Activated naive CD8-positive, alpha-beta T cell treated with anti-CD3 and anti-CD28 coated beads for 36 hours (primary cell): ENCODE data around the gene KCNQ2. TPM values are rescaled to one million over a fixed set of nuclear protein-coding genes. Genes with fewer than 3 reads are reported as not detected.
A peak's percentile ranks its signal among the peaks of the same experiment; 100 is the strongest.

Source experiments
- DNase-seq: peaks from one replicate; pipeline ENCODE4 v3.0.0; 2021
- H3K27ac Mint-ChIP-seq: one replicate; pipeline ENCODE4 v1.8.0; 2022; ENCODE audit warnings: mild to moderate bottlenecking, moderate library complexity, mixed read lengths
- H3K27me3 Mint-ChIP-seq: one replicate; pipeline ENCODE4 v1.8.0; 2022; ENCODE audit warnings: mild to moderate bottlenecking, mixed read lengths
- H3K36me3 Mint-ChIP-seq: one replicate; pipeline ENCODE4 v1.8.0; 2021; ENCODE audit warnings: mild to moderate bottlenecking, mixed read lengths
- H3K4me1 Mint-ChIP-seq: one replicate; pipeline ENCODE4 v1.8.0; 2021; ENCODE audit warnings: mixed read lengths
- H3K4me3 Mint-ChIP-seq: one replicate; pipeline ENCODE4 v1.8.0; 2022; ENCODE audit warnings: mild to moderate bottlenecking, moderate library complexity, mixed read lengths
- H3K9me3 Mint-ChIP-seq: one replicate; pipeline ENCODE4 v1.8.0; 2022; ENCODE audit warnings: mixed read lengths
- total RNA-seq, 2 experiments: library from RNA; stranded (reverse); gene quantifications; one replicate each; pipeline ENCODE4 v1.2.3, GENCODE V29; 2021

The KCNQ2 gene
- total RNA-seq, 2 experiments from 2014 or later, result 0.19 TPM; not detected in 1

- Mint-ChIP-seq H3K36me3 (no peaks in the 10 kb centered on the region), H3K27me3 (peaks cover 21% of the 10 kb centered on the region), H3K4me1 (peaks cover 4% of the 10 kb centered on the region), H3K9me3 (no peaks in the 10 kb centered on the region), H3K27ac (no peak overlapping the region), H3K4me3 (no peak overlapping the region)
- no peak for DNase-seq
These were observed 24.9 kb upstream of the KCNQ2 start for GRCh38 chr20:63497138-63497945.

GRCh38 chr20:63496596-63497120 is 24.2 kb upstream of the KCNQ2 start:
- peaks cover 22% of the 10 kb centered on the region for H3K27me3 Mint-ChIP-seq
- no peak for DNase-seq

GRCh38 chr20:63495741-63496595 is 23.5 kb upstream of the KCNQ2 start:
- H3K27ac Mint-ChIP-seq, result no peak overlapping the region
- H3K9me3 Mint-ChIP-seq, result no peaks in the 10 kb centered on the region
- peak; percentile 71 for DNase-seq
- no peak overlapping the region for H3K4me3 Mint-ChIP-seq
- H3K27me3 Mint-ChIP-seq, result peaks cover 26% of the 10 kb centered on the region
- H3K4me1 Mint-ChIP-seq, result peaks cover 4% of the 10 kb centered on the region
- no peaks in the 10 kb centered on the region for H3K36me3 Mint-ChIP-seq

More at GRCh38 chr20:63496596-63497120, 24.2 kb upstream of the KCNQ2 start:
- no peaks in the 10 kb centered on the region for H3K9me3 Mint-ChIP-seq
- no peaks in the 10 kb centered on the region for H3K36me3 Mint-ChIP-seq
- H3K4me3 Mint-ChIP-seq, result no peak overlapping the region
- H3K27ac Mint-ChIP-seq, result no peak overlapping the region
- H3K4me1 Mint-ChIP-seq, result peaks cover 4% of the 10 kb centered on the region

- no peaks in the 10 kb centered on the region for H3K9me3 Mint-ChIP-seq
- H3K4me1 Mint-ChIP-seq, result peaks cover 4% of the 10 kb centered on the region
- no peak overlapping the region for H3K4me3 Mint-ChIP-seq
- H3K27me3 Mint-ChIP-seq, result peaks cover 32% of the 10 kb centered on the region
- no peak overlapping the region for H3K27ac Mint-ChIP-seq
- no peaks in the 10 kb centered on the region for H3K36me3 Mint-ChIP-seq
- DNase-seq, result no peak
These were observed 22.8 kb upstream of the KCNQ2 start for GRCh38 chr20:63495167-63495720.

GRCh38 chr20:63494420-63495166 is 22.1 kb upstream of the KCNQ2 start:
- Mint-ChIP-seq H3K36me3 (no peaks in the 10 kb centered on the region), H3K27me3 (peaks cover 39% of the 10 kb centered on the region), H3K9me3 (no peaks in the 10 kb centered on the region), H3K27ac (no peak overlapping the region), H3K4me3 (no peak overlapping the region), H3K4me1 (peaks cover 4% of the 10 kb centered on the region)
- no peak for DNase-seq

GRCh38 chr20:63494084-63494419 is 21.6 kb upstream of the KCNQ2 start:
- peaks cover 43% of the 10 kb centered on the region for H3K27me3 Mint-ChIP-seq
- no peak for DNase-seq
- no peak overlapping the region for H3K4me3 Mint-ChIP-seq
- H3K27ac Mint-ChIP-seq, result no peak overlapping the region
- H3K36me3 Mint-ChIP-seq, result no peaks in the 10 kb centered on the region
- no peaks in the 10 kb centered on the region for H3K9me3 Mint-ChIP-seq
- H3K4me1 Mint-ChIP-seq, result peaks cover 4% of the 10 kb centered on the region

- Mint-ChIP-seq H3K27ac (no peak overlapping the region), H3K9me3 (no peaks in the 10 kb centered on the region)
These were observed 21.1 kb upstream of the KCNQ2 start for GRCh38 chr20:63493563-63494020.

GRCh38 chr20:63492982-63493381 is 20.5 kb upstream of the KCNQ2 start:
- peaks cover 42% of the 10 kb centered on the region for H3K27me3 Mint-ChIP-seq
- H3K27ac Mint-ChIP-seq, result no peak overlapping the region

More at GRCh38 chr20:63493563-63494020, 21.1 kb upstream of the KCNQ2 start:
- Mint-ChIP-seq H3K4me1 (peaks cover 4% of the 10 kb centered on the region), H3K36me3 (no peaks in the 10 kb centered on the region), H3K27me3 (peaks cover 46% of the 10 kb centered on the region), H3K4me3 (no peak overlapping the region)
- DNase-seq, result no peak

GRCh38 chr20:63492518-63492917 is 20.1 kb upstream of the KCNQ2 start:
- peaks cover 40% of the 10 kb centered on the region for H3K27me3 Mint-ChIP-seq
- no peak for DNase-seq
- no peak overlapping the region for H3K27ac Mint-ChIP-seq
- H3K36me3 Mint-ChIP-seq, result no peaks in the 10 kb centered on the region
- H3K4me1 Mint-ChIP-seq, result peaks cover 4% of the 10 kb centered on the region
- no peaks in the 10 kb centered on the region for H3K9me3 Mint-ChIP-seq
- no peak overlapping the region for H3K4me3 Mint-ChIP-seq

More at GRCh38 chr20:63492982-63493381, 20.5 kb upstream of the KCNQ2 start:
- no peak for DNase-seq
- Mint-ChIP-seq H3K36me3 (no peaks in the 10 kb centered on the region), H3K4me3 (no peak overlapping the region), H3K9me3 (no peaks in the 10 kb centered on the region), H3K4me1 (peaks cover 4% of the 10 kb centered on the region)

- H3K27ac Mint-ChIP-seq, result no peak overlapping the region
- no peaks in the 10 kb centered on the region for H3K36me3 Mint-ChIP-seq
- peaks cover 37% of the 10 kb centered on the region for H3K27me3 Mint-ChIP-seq
- H3K4me3 Mint-ChIP-seq, result no peak overlapping the region
- DNase-seq, result no peak
- H3K9me3 Mint-ChIP-seq, result no peaks in the 10 kb centered on the region
- peaks cover 4% of the 10 kb centered on the region for H3K4me1 Mint-ChIP-seq
These were observed 19.3 kb upstream of the KCNQ2 start for GRCh38 chr20:63491635-63492230.

- H3K4me1 Mint-ChIP-seq, result no peaks in the 10 kb centered on the region
- no peak overlapping the region for H3K27ac Mint-ChIP-seq
- DNase-seq, result no peak
- no peaks in the 10 kb centered on the region for H3K36me3 Mint-ChIP-seq
- no peak overlapping the region for H3K4me3 Mint-ChIP-seq
- H3K9me3 Mint-ChIP-seq, result no peaks in the 10 kb centered on the region
- peaks cover 36% of the 10 kb centered on the region for H3K27me3 Mint-ChIP-seq
These were observed 18.6 kb upstream of the KCNQ2 start for GRCh38 chr20:63491078-63491477.

GRCh38 chr20:63490416-63490815 is 18.0 kb upstream of the KCNQ2 start:
- no peak overlapping the region for H3K4me3 Mint-ChIP-seq
- no peaks in the 10 kb centered on the region for H3K9me3 Mint-ChIP-seq
- H3K27me3 Mint-ChIP-seq, result peaks cover 37% of the 10 kb centered on the region
- H3K36me3 Mint-ChIP-seq, result no peaks in the 10 kb centered on the region
- no peaks in the 10 kb centered on the region for H3K4me1 Mint-ChIP-seq
- H3K27ac Mint-ChIP-seq, result no peak overlapping the region
- no peak for DNase-seq

GRCh38 chr20:63488315-63489251 is 16.1 kb upstream of the KCNQ2 start:
- Mint-ChIP-seq H3K4me3 (no peak overlapping the region), H3K27me3 (peaks cover 41% of the 10 kb centered on the region), H3K27ac (no peak overlapping the region), H3K4me1 (no peaks in the 10 kb centered on the region), H3K36me3 (no peaks in the 10 kb centered on the region), H3K9me3 (no peaks in the 10 kb centered on the region)
- no peak for DNase-seq
